Left cardiac atrium (tissue), 4 donors: Measurements from ENCODE around the gene GALR1. TPM values are rescaled to one million over a fixed set of nuclear protein-coding genes. Genes with fewer than 3 reads are reported as not detected.
A peak's percentile ranks its signal among the peaks of the same experiment; 100 is the strongest.
"Not testable (repeated sequence)": the region's sequence is repeated elsewhere in the genome, so short reads cannot be mapped to it uniquely, and the experiment has no call there.

Experiments used
- ATAC-seq, 2 donors: fragments of 200-7000 bp; cut with Tn5 transposase; one replicate each; pipeline ENCODE4 v1.9.1; 2020; ENCODE audit warnings: mild to moderate bottlenecking in 2 of 2, moderate library complexity in 2 of 2
- DNase-seq: peaks from one replicate; pipeline ENCODE4 v3.0.0-alpha.2; 2020
- intact Hi-C, 2 donors: fragments of 100-400 bp; cut with DNase I; formaldehyde crosslinking; loops; one replicate each; pipeline versions ENCODE4 v1.14.1 to v1.15.1; 2022 to 2023
- total RNA-seq, 2 donors: library from RNA; stranded (reverse); fragmentation: NEBNext Ultra II Directional; extraction: Animal tissue kit (Norgen Biotek cat#: 25700); gene quantifications; one replicate each; pipeline ENCODE4 v1.2.1, GENCODE V29; 2021
- donor health status: DM: no; HTN: yes; CAD: no.
- donor health status: DM: no; HTN: yes; CAD: no; lungs with severe emphysema.
- donor health status: DM: yes; HTN: yes; CAD: no.
- donor health status: Dilated cardiomyopathy.

Gene GALR1
- total RNA-seq, 2 donors from 2014 or later, result 0.03 to 0.06 TPM

DNA sequence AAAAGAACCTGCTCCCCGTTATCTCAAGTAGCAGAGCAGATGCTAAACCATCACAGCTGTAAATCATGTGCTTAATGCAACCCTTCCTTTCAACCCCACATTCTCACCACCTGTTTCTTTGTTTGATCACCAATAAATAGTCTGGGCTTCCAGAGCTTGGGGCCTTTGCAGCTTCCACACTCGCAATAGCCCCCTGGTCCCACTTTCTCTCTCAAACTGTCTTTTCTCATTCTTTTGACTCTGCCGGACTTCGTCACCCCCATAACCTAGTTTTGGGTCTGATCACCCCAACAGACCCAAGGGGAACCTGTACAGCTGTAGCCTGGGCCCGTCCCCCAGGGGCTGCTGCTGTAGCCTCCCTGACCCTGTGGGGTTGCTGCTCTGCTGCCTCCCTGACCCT is 10.4 kb upstream of the GALR1 start:
- ATAC-seq, intact Hi-C loops, DNase-seq: not testable (repeated sequence)

- DNase-seq (no peak), ATAC-seq (no peak)
- intact Hi-C loops, result no loop called here
These were observed 627 bp upstream of the GALR1 start for GRCh38 chr18:77248873-77249568.

DNA sequence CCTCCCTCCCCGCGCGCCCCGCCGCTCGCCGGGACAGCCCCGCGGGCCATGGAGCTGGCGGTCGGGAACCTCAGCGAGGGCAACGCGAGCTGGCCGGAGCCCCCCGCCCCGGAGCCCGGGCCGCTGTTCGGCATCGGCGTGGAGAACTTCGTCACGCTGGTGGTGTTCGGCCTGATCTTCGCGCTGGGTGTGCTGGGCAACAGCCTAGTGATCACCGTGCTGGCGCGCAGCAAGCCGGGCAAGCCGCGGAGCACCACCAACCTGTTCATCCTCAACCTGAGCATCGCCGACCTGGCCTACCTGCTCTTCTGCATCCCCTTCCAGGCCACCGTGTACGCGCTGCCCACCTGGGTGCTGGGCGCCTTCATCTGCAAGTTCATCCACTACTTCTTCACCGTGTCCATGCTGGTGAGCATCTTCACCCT is 865 bp downstream of the GALR1 start:
- intact Hi-C loops, result no loop called here
- DNase-seq, result no peak
- no peak for ATAC-seq

GRCh38 chr18:77250926-77251729 is 1.5 kb downstream of the GALR1 start:
- peak in 1 of 2 donors; percentile 17 for ATAC-seq
- no peak for DNase-seq
- intact Hi-C loops, result no loop called here

DNA sequence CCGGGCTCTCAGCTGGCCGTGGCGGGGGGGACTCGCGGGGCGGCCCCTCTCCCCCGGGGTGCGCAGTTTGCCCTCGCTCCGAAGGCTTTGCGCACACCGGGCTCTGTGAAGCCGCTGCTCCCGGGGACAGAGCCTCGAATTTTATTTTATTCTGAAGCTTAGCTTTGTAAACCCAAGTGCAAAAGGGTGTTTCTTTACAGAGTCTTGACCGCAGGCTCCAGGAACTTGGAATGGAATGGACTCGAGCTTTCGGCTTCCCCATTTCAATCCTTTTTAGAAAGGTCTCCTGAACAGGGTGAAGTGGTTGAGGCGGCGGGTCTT is 2.0 kb downstream of the GALR1 start:
- no peak for ATAC-seq
- intact Hi-C loops, result no loop called here
- no peak for DNase-seq

- ATAC-seq (no peak), DNase-seq (no peak)
- intact Hi-C loops, result no loop called here
These were observed 5.2 kb downstream of the GALR1 start for GRCh38 chr18:77254711-77255405.

DNA sequence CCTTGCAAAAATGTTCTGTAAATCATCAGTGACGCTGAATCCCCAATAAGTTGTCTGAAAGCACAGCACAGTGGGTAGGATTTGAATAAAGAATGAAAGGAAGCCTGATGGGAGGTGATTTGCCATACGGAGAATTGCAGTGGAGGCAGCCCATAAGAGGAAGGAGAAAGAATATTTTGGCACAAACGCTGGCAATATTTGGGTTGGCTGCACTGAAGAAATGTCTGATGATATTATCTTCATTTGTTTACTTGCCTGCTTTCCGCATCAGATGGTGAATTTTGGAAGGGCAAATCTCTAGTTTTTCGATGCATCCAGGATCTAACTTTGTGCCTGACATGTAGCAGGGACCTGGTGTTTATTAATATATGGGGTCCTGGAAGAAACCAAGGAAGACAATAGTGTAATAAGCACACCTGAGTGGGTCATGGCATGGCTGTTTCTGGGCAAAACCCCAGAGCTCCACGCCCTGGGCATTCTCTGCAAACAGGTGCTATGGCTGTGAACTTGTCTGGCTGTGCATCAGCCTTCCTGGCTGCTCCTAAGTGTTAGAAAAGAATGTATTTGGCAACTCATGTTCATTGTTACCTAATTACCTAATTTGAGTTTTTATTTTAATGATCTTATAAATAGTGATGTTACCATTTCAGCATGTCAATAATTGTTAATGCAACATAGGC is 5.9 kb downstream of the GALR1 start:
- DNase-seq, result no peak
- intact Hi-C loops, result no loop called here
- ATAC-seq, result no peak

DNA sequence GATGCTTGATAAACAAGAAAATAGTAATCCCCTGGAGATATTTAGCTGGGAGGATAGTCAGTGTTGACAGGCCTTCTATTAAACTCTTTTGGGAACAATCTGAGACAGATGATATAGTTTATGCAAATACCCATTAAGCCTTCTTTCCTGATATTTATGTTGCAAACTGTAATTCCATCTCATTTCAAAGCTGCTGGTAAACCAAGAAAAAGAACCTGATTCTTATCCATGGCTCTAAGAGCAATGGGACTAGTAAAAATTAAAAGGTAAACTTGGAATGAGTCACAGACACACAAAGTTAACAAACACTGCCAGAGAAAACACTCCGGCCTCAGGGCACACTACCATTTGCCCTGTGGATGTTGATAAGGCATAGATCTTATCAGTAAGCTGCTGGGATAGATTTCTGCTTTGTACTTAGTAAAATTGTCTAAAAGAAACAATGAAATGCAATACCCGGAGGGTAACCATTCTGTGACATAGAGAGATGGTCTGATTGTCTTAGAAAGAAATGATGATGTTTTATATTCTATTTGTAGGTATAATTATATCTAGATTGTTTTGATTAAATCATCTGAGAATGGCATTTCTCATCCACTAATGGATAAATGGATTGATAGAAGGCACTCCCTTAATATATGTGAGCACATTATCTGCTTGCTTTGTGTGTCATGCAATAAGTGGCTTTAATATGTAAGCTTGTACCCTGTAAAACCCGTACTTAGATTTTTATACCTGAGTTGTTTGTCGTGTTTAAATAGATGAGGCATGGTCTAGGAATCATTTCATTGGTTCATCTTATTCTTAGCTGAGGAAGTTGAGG is 13.2 kb downstream of the GALR1 start:
- ATAC-seq, result no peak
- intact Hi-C loops, result no loop called here

GRCh38 chr18:77263466-77263763 is 13.8 kb downstream of the GALR1 start:
- intact Hi-C loops, result no loop called here
- DNase-seq (no peak), ATAC-seq (no peak)

More for the DNA sequence above, 13.2 kb downstream of the GALR1 start:
- no peak for DNase-seq

- DNase-seq (no peak), ATAC-seq (no peak)
- intact Hi-C loops, result no loop called here
These were observed 18.3 kb downstream of the GALR1 start for GRCh38 chr18:77267969-77268368.

- no peak for DNase-seq
- ATAC-seq, result no peak
- intact Hi-C loops, result no loop called here
These were observed 18.8 kb downstream of the GALR1 start for GRCh38 chr18:77268456-77268855.

- intact Hi-C loops, result no loop called here
- DNase-seq (no peak), ATAC-seq (peak in 1 of 2 donors; percentile 32)
These were observed 22.2 kb downstream of the GALR1 start for GRCh38 chr18:77271576-77272481.

- intact Hi-C loops, ATAC-seq, DNase-seq: not testable (repeated sequence)
These were observed 41.2 kb downstream of the GALR1 start for GRCh38 chr18:77290841-77291240.

DNA sequence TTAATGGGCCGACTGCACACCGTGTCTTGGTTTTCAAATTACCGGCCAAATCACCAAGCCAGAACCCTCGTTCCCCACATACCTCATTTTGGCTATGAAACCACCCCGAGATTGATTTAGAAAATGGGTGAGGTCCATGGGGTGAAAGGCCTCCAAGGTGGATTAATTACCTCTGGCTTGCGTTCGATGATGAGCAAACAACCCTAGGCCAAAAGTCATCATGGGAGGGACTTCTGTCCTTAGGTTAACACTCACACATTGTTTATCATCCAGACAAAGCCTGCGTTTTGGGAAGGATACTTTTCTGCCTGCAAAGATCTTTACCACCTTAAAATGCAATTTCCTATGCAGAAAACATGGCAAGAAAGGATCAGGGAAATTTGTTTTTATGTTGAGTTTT is 48.5 kb downstream of the GALR1 start:
- no peak for ATAC-seq
- DNase-seq, result no peak
- intact Hi-C loops, result no loop called here

- no peak for DNase-seq
- intact Hi-C loops, result no loop called here
- ATAC-seq, result no peak
These were observed 50.1 kb downstream of the GALR1 start for GRCh38 chr18:77299706-77300105.

DNA sequence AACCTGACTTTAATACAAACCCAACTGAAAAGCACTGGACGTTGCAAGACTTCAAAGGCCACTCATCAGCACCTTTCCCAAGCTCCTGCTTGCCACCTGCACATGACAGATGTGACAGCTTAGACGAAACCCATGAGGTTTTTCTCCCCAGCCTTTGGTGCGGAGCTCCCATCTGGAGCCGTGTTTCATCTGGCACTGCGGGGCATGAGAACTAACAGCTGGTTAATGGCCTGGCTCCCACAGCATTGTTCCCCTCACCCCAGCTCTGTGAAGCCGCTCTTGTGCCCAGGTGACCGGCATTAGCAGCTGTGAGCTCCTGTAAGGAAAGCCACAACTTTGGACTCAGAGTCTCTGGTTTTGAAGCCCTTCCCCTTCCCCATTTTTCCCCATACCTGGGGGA is 50.9 kb downstream of the GALR1 start:
- intact Hi-C loops, result no loop called here
- DNase-seq, result no peak
- ATAC-seq, result no peak

- no peak for ATAC-seq
- intact Hi-C loops, result no loop called here
These were observed 54.6 kb downstream of the GALR1 start for GRCh38 chr18:77304268-77304667.

DNA sequence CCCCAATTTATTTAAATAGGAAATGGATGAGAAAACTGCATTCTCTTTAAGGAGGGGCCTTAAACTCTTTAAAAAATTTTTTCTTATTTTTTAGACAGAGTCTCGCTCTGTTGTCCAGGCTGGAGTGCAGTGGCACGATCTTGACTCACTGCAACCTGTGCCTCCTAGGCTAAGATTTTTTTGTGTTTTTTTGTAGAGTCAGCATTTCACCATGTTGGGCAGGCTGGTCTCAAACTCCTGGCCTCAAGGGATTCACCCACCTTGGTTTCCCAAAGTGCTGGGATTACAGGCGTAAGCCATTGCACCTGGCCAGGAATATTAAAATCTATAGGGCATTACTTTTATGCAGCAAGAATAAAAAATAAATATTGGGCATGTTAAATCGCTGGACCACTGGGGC is 56.0 kb downstream of the GALR1 start:
- DNase-seq, result no peak
- no peak for ATAC-seq
- intact Hi-C loops, result no loop called here

More at GRCh38 chr18:77304268-77304667, 54.6 kb downstream of the GALR1 start:
- DNase-seq, result no peak
